NCI-H510A (cell line): ENCODE results near the gene NIF3L1.
A peak's percentile ranks its signal among the peaks of the same experiment; 100 is the strongest.
"Not testable (repeated sequence)": the region's sequence is repeated elsewhere in the genome, so short reads cannot be mapped to it uniquely, and the experiment has no call there.

Experiments
- DNase-seq: peaks from one replicate; lab custom pipeline; 2025; lab: John Stamatoyannopoulos, UW

NIF3L1 gene

GRCh38 chr2:200873560-200873959 lies 15.6 kb upstream of the NIF3L1 start:
- DNase-seq = no peak

- no peak for DNase-seq
Observed at GRCh38 chr2:200877443-200877842, 11.7 kb upstream of the NIF3L1 start.

GRCh38 chr2:200878289-200878880 lies 10.8 kb upstream of the NIF3L1 start:
- DNase-seq = no peak

GRCh38 chr2:200881715-200882249 lies 7.4 kb upstream of the NIF3L1 start:
- DNase-seq = not testable (repeated sequence)

GRCh38 chr2:200899482-200899881 lies 10.3 kb downstream of the NIF3L1 start:
- no peak for DNase-seq

GRCh38 chr2:200901459-200902072 lies 12.4 kb downstream of the NIF3L1 start:
- peak; percentile 61 for DNase-seq

- peak; percentile 46 for DNase-seq
Observed at GRCh38 chr2:200905618-200906296, 16.6 kb downstream of the NIF3L1 start.

GRCh38 chr2:200909958-200910357 lies 20.8 kb downstream of the NIF3L1 start:
- no peak for DNase-seq

- DNase-seq = no peak
Observed at GRCh38 chr2:200913654-200914053, 24.5 kb downstream of the NIF3L1 start.

- DNase-seq = no peak
Observed at GRCh38 chr2:200922439-200922838, 33.3 kb downstream of the NIF3L1 start.

GRCh38 chr2:200929334-200930249 lies 40.4 kb downstream of the NIF3L1 start:
- DNase-seq = no peak

- DNase-seq = no peak
Observed at GRCh38 chr2:200930947-200931626, 41.9 kb downstream of the NIF3L1 start.

- DNase-seq = no peak
Observed at GRCh38 chr2:200939832-200940231, 50.7 kb downstream of the NIF3L1 start.

GRCh38 chr2:200943527-200944105 lies 54.4 kb downstream of the NIF3L1 start:
- no peak for DNase-seq

- DNase-seq = no peak
Observed at GRCh38 chr2:200944467-200945394, 55.6 kb downstream of the NIF3L1 start.

- DNase-seq = no peak
Observed at GRCh38 chr2:200945395-200945729, 56.2 kb downstream of the NIF3L1 start.

GRCh38 chr2:200950378-200950777 lies 61.2 kb downstream of the NIF3L1 start:
- no peak for DNase-seq
